Stimulated activated CD4-positive, alpha-beta T cell treated with anti-CD3 and anti-CD28 coated beads, Interleukin-12 subunit alpha, Interleukin-12 subunit beta, amount 100 ng/mL, for 4 hours (primary cell): ENCODE results near the gene CHADL.
"Not testable (repeated sequence)": the region's sequence is repeated elsewhere in the genome, so short reads cannot be mapped to it uniquely, and the experiment has no call there.

Experiments used
- DNase-seq: peaks from one replicate; pipeline ENCODE4 v3.0.0-alpha.2; 2020

Gene CHADL

DNA sequence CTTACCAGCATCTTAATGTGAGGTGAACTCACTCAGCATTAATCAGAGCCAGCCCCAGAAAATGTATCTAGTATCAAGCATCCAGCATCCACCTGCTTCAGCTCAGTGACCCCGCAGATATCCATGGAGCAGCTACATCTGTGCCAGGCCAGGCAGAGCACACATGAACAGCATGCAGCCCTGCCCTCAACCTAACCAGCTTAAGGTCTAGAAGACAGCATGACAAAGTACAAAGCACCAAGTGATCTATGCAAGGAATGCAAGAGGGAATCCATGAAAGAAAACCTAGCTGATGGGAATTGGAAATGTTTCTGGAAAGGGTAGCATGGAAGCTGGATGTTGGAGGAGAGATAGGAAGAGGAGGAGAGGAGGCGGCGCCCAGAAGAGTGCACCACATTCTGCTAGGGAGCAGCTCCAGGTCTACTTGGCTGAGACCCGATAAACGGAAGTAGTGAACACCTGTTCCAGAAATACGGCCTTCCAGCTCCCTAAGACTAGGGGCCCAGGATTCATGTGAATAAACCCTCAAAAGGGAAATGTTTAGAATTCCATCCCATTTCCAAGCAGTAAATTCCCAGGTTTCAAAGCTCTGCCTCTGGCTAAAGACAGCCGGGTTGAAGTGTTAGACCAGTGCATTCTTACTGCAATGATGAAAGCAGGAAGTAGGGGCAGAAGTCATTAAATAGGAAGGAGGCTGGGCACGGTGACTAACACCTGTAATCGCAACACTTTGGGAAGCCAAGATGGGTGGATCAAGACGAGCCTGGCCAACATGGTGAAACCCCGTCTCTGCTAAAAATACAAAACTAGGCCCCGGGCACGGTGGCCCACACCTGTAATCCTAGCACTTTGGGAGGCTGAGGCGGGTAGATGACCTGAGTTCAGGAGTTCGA, 59.1 kb downstream of the CHADL start:
- DNase-seq = no peak

DNA sequence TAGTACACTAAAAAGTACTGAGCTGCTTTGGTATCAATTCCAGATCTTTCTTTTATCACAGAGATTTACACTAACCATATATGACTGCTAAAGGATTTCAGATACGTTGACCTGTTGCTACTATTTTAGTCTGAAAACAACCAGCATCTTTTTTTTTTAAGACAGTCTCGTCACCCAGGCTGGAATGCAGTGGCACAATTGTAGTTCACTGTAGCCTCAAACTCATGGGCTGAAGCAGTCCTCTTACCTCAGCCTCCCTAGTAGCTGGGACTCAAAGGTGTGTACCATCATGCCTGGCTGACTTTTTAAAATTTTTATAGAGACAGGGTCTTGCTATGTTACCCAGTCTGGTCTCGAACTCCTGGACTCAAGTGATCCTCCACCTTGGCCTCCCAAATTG, 59.8 kb downstream of the CHADL start:
- no peak for DNase-seq

DNA sequence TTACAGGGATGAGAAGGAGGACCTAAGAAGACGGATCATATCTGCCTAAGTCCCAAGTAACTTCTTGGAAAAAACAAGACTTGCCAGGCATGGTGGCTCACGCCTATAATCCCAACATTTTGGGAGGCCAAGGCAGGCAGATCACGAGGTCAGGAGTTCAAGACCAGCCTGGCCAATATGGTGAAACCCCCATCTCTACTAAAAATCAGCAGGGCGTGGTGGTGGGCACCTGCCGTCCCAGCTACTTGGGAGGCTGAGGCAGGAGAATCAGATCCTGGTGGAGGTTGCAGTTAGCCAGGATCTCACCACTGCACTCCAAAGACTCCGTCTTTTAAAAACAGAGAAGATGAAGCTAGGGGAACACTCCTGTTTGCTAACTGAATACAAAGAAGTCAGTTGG, 60.4 kb downstream of the CHADL start:
- not testable (repeated sequence) for DNase-seq
